OCI-LY7 (cell line): ENCODE data around the gene RBM47.

Source experiments
- CTCF ChIP-seq: fragments of 200-600 bp; sonication (generic); conservative IDR thresholded peaks from 2 replicates; pipeline ENCODE4 v1.5.1; 2014; ENCODE audit warnings: mild to moderate bottlenecking, antibody characterized with exemption, low read length, moderate library complexity, mixed read lengths
- EZH2phosphoT487 ChIP-seq: fragments of 200-600 bp; sonication (generic); IDR thresholded peaks from 2 replicates; pipeline ENCODE4 v1.6.1; 2018; ENCODE audit warnings: low read depth, borderline replicate concordance, mild to moderate bottlenecking, mixed run types, antibody characterized with exemption, low read length, moderate library complexity, mixed read lengths

- no peak for TF ChIP-seq CTCF
- TF ChIP-seq EZH2phosphoT487: no peak
Observed at GRCh38 chr4:40570348-40571077, 59.2 kb downstream of the RBM47 start.
